ENCODE data around the gene CRYBG1.

CRYBG1 gene

GRCh38 chr6:106488494-106489370 is 128.2 kb downstream of the CRYBG1 start:
- DNase-seq (ENCODE audit: low spot score) = no peak
- TF ChIP-seq, protein P1, sequence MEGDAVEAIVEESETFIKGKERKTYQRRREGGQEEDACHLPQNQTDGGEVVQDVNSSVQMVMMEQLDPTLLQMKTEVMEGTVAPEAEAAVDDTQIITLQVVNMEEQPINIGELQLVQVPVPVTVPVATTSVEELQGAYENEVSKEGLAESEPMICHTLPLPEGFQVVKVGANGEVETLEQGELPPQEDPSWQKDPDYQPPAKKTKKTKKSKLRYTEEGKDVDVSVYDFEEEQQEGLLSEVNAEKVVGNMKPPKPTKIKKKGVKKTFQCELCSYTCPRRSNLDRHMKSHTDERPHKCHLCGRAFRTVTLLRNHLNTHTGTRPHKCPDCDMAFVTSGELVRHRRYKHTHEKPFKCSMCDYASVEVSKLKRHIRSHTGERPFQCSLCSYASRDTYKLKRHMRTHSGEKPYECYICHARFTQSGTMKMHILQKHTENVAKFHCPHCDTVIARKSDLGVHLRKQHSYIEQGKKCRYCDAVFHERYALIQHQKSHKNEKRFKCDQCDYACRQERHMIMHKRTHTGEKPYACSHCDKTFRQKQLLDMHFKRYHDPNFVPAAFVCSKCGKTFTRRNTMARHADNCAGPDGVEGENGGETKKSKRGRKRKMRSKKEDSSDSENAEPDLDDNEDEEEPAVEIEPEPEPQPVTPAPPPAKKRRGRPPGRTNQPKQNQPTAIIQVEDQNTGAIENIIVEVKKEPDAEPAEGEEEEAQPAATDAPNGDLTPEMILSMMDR (IDR thresholded peaks at IDR 0.05; ENCODE audit: extremely low read depth, missing control alignments) = no peak

GRCh38 chr6:106490030-106490429 is 129.5 kb downstream of the CRYBG1 start:
- DNase-seq (ENCODE audit: low spot score) = no peak
- TF ChIP-seq, protein P1 (IDR thresholded peaks at IDR 0.05; ENCODE audit: extremely low read depth, missing control alignments) = no peak

DNA sequence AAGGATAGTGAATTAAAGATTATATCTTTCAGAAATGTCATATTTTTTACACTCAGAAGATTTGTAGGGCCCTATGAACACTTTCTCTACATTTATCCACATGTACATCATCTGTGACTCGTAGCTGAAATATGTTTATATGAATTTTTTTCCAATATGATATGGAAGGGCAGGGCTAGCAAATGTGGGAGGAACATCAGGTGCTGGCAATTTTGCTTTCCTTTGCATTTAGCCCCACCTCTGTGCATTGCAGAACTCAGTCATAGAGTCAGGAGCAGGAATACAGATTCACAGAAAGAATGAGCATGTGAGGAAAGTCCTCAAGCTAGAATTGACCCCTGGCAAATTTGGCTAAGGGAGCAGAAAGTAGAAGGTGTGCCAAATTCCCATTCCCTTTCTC is 129.9 kb downstream of the CRYBG1 start:
- TF ChIP-seq, protein P1 (IDR thresholded peaks at IDR 0.05; ENCODE audit: extremely low read depth, missing control alignments) = no peak
- no peak for DNase-seq (ENCODE audit: low spot score)

- DNase-seq (ENCODE audit: low spot score) = no peak
- TF ChIP-seq, protein P1 (IDR thresholded peaks at IDR 0.05; ENCODE audit: extremely low read depth, missing control alignments) = no peak
These were observed 130.5 kb downstream of the CRYBG1 start for GRCh38 chr6:106490974-106491373.

DNA sequence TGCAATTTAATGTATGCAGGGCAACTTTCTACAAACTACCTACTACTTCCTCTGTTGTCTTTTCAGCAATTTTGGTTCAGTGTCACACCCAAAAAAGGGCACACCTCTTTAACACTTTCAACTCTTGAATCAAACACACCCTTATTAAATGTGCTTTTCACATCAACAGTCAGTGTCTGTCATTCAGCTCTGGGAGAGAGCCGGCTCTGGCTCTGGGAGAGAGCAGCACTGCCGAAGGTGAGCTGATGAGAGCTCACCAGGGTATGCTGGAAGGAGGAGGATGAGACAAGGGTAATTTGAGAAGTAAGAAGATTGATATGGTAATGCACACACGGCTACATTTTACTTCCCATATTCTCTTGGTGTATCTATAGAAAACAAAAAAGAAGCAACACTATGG is 134.5 kb downstream of the CRYBG1 start:
- TF ChIP-seq, protein P1 (IDR thresholded peaks at IDR 0.05; ENCODE audit: extremely low read depth, missing control alignments) = no peak
- no peak for DNase-seq (ENCODE audit: low spot score)

- no peak for DNase-seq (ENCODE audit: low spot score)
- TF ChIP-seq, protein P1 (IDR thresholded peaks at IDR 0.05; ENCODE audit: extremely low read depth, missing control alignments) = no peak
These were observed 136.3 kb downstream of the CRYBG1 start for GRCh38 chr6:106496823-106497222.

DNA sequence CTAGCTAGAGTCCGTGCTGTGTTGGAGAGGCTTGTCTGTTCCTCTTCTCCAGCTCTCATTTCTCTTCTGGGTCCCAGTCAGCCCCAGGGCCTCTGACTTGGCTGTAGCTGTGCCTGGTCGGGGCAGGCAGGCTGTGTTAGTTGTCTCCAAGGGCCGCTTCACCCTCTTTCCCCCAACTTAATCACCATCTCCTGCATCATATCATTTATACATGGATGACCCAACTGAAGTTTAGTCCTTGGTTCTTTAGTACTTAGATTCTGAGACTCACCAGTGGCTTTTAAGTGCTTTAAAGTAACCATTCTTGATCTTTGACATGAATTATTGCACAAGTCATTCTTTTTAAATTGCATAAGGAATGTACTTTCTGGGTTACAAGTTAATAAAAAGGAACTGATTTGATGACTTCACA is 141.4 kb downstream of the CRYBG1 start:
- TF ChIP-seq, protein P1 (IDR thresholded peaks at IDR 0.05; ENCODE audit: extremely low read depth, missing control alignments) = no peak
- DNase-seq (ENCODE audit: low spot score) = no peak

Measured in GM20000 (cell line).